Subcutaneous abdominal adipose tissue (tissue), 5 donors: ENCODE measurements around the gene NLRC5.
"Not testable (repeated sequence)": the region's sequence is repeated elsewhere in the genome, so short reads cannot be mapped to it uniquely, and the experiment has no call there.

Experiments used
- H3K27ac ChIP-seq: one replicate; pipeline ENCODE4 v1.7.0; 2013; ENCODE audit warnings: low read depth, mild to moderate bottlenecking, inconsistent platforms, low read length, moderate library complexity
- H3K27me3 ChIP-seq, 5 donors: one replicate each; pipeline ENCODE4 v1.7.0; 2013; ENCODE audit warnings: low read length in 5 of 5, inconsistent platforms in 1 of 5; ENCODE audit not compliant: control insufficient read depth in 5 of 5, insufficient read depth in 4 of 5
- H3K36me3 ChIP-seq, 5 donors: one replicate each; pipeline ENCODE4 v1.7.0; 2013; ENCODE audit warnings: low read length in 5 of 5; ENCODE audit not compliant: control insufficient read depth in 5 of 5, insufficient read depth in 5 of 5
- H3K4me1 ChIP-seq, 5 donors: one replicate each; pipeline ENCODE4 v1.7.0; 2013; ENCODE audit warnings: low read length in 5 of 5, mild to moderate bottlenecking in 3 of 5, moderate library complexity in 1 of 5; ENCODE audit not compliant: control insufficient read depth in 5 of 5, insufficient read depth in 5 of 5
- H3K4me3 ChIP-seq, 5 donors: one replicate each; pipeline ENCODE4 v1.7.0; 2013; ENCODE audit warnings: low read length in 5 of 5, low read depth in 1 of 5
- H3K9ac ChIP-seq, 5 donors: one replicate each; pipeline ENCODE4 v1.7.0; 2013; ENCODE audit warnings: low read length in 5 of 5, mild to moderate bottlenecking in 4 of 5, moderate library complexity in 3 of 5
- H3K9me3 ChIP-seq, 5 donors: one replicate each; pipeline ENCODE4 v1.7.0; 2013; ENCODE audit warnings: low read length in 5 of 5; ENCODE audit not compliant: control insufficient read depth in 5 of 5
- donor health status: healthy.
- donor health status: healthy.
- donor health status: healthy.
- donor health status: healthy.
- donor health status: healthy.

Gene NLRC5

GRCh38 chr16:57063189-57063588, 73.8 kb downstream of the NLRC5 start:
- H3K4me3 ChIP-seq, H3K9me3 ChIP-seq, H3K27ac ChIP-seq, H3K27me3 ChIP-seq, H3K9ac ChIP-seq: not testable (repeated sequence)
- H3K36me3 ChIP-seq, result peaks cover 0 to 57% (median 24%) of the 10 kb centered on the region in 5 donors
- peaks cover 8 to 19% (median 10%) of the 10 kb centered on the region in 5 donors for H3K4me1 ChIP-seq

GRCh38 chr16:57064995-57065394, 75.6 kb downstream of the NLRC5 start:
- H3K4me1 ChIP-seq, result peaks cover 8 to 22% (median 15%) of the 10 kb centered on the region in 5 donors
- no peak overlapping the region for H3K4me3 ChIP-seq
- no peaks in the 10 kb centered on the region for H3K27me3 ChIP-seq
- H3K9ac ChIP-seq, result no peak overlapping the region
- H3K27ac ChIP-seq, result no peak overlapping the region
- H3K36me3 ChIP-seq, result peaks cover 0 to 56% (median 24%) of the 10 kb centered on the region in 5 donors
- no peaks in the 10 kb centered on the region for H3K9me3 ChIP-seq

GRCh38 chr16:57066625-57067024, 77.3 kb downstream of the NLRC5 start:
- Histone ChIP-seq H3K4me3 (no peak overlapping the region), H3K4me1 (peaks cover 0 to 8% (median 5%) of the 10 kb centered on the region in 5 donors), H3K9ac (no peak overlapping the region), H3K27me3 (no peaks in the 10 kb centered on the region), H3K27ac (no peak overlapping the region), H3K9me3 (no peaks in the 10 kb centered on the region), H3K36me3 (peaks cover 0 to 52% (median 19%) of the 10 kb centered on the region in 5 donors)

GRCh38 chr16:57067347-57067746, 78.0 kb downstream of the NLRC5 start:
- Histone ChIP-seq H3K27me3 (no peaks in the 10 kb centered on the region), H3K4me1 (peaks cover 0 to 10% (median 7%) of the 10 kb centered on the region in 5 donors), H3K9ac (no peak overlapping the region), H3K27ac (no peak overlapping the region), H3K9me3 (no peaks in the 10 kb centered on the region), H3K36me3 (peaks cover 0 to 55% (median 25%) of the 10 kb centered on the region in 5 donors), H3K4me3 (no peak overlapping the region)

GRCh38 chr16:57069053-57069452, 79.7 kb downstream of the NLRC5 start:
- H3K9ac ChIP-seq, result no peak overlapping the region
- H3K4me3 ChIP-seq, result no peak overlapping the region
- no peaks in the 10 kb centered on the region for H3K27me3 ChIP-seq
- peaks cover 0 to 10% (median 8%) of the 10 kb centered on the region in 5 donors for H3K4me1 ChIP-seq
- no peak overlapping the region for H3K27ac ChIP-seq
- H3K9me3 ChIP-seq, result no peaks in the 10 kb centered on the region
- peaks cover 0 to 65% (median 25%) of the 10 kb centered on the region in 5 donors for H3K36me3 ChIP-seq

GRCh38 chr16:57069635-57070370, 80.4 kb downstream of the NLRC5 start:
- H3K4me1 ChIP-seq, result peaks cover 0 to 10% (median 8%) of the 10 kb centered on the region in 5 donors
- no peaks in the 10 kb centered on the region for H3K9me3 ChIP-seq
- H3K27me3 ChIP-seq, result no peaks in the 10 kb centered on the region
- H3K27ac ChIP-seq, result no peak overlapping the region
- peaks cover 0 to 72% (median 30%) of the 10 kb centered on the region in 5 donors for H3K36me3 ChIP-seq
- H3K4me3 ChIP-seq, result no peak overlapping the region
- no peak overlapping the region for H3K9ac ChIP-seq

GRCh38 chr16:57070424-57070823, 81.1 kb downstream of the NLRC5 start:
- Histone ChIP-seq H3K4me3 (no peak overlapping the region), H3K9me3 (no peaks in the 10 kb centered on the region), H3K4me1 (peaks cover 0 to 10% (median 8%) of the 10 kb centered on the region in 5 donors), H3K27ac (no peak overlapping the region), H3K36me3 (peaks cover 0 to 71% (median 29%) of the 10 kb centered on the region in 5 donors), H3K9ac (no peak overlapping the region), H3K27me3 (no peaks in the 10 kb centered on the region)

- not testable (repeated sequence) for H3K27ac ChIP-seq, H3K9me3 ChIP-seq, H3K9ac ChIP-seq, H3K27me3 ChIP-seq, H3K4me3 ChIP-seq, H3K4me1 ChIP-seq
- peaks cover 0 to 74% (median 31%) of the 10 kb centered on the region in 5 donors for H3K36me3 ChIP-seq
Measured at GRCh38 chr16:57071081-57071732, 81.8 kb downstream of the NLRC5 start.

- Histone ChIP-seq H3K36me3 (peaks cover 0 to 74% (median 35%) of the 10 kb centered on the region in 5 donors), H3K27ac (no peak overlapping the region), H3K4me3 (no peak overlapping the region), H3K27me3 (no peaks in the 10 kb centered on the region), H3K9ac (no peak overlapping the region), H3K9me3 (no peaks in the 10 kb centered on the region), H3K4me1 (peaks cover 0 to 10% (median 8%) of the 10 kb centered on the region in 5 donors)
Measured at GRCh38 chr16:57071831-57072582, 82.7 kb downstream of the NLRC5 start.
